GM21717 (cell line): Measurements from ENCODE around the gene RAPGEF3.
A peak's percentile ranks its signal among the peaks of the same experiment; 100 is the strongest.

ENCODE experiments used
- ATAC-seq: cut with Tn5 transposase; IDR thresholded peaks from one replicate; pipeline ENCODE4 v1.9.1; 2021; ENCODE audit warnings: mild to moderate bottlenecking, moderate library complexity; ENCODE audit not compliant: unreplicated experiment

RAPGEF3 gene

DNA sequence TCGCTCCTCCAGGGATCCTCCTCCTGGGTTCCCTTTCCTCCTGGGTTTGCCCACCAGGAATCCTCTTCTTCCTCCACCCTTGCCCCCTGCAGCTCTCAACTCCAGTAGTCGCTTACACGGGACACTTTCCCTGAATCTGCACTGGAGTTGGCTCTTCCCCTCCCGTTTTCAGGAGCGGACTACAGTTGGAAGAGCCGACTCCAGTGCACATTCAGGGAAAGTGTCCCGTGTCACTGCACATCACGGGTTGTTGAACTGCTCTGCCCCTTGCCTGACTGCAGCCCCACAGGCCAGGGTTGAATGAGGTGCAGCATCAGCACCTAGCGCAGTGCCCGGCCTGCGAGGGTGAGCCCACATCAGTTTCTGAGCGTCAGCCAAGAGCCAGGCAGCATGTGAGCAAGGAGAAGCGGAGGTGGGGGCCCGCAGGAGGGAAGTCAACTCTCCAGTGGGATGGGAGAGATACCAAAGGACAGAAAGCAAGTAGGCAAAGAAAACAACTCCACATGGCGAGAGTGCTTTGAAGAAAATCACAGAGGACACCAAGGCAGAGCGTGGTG is 13.1 kb downstream of the RAPGEF3 start:
- ATAC-seq: no peak

DNA sequence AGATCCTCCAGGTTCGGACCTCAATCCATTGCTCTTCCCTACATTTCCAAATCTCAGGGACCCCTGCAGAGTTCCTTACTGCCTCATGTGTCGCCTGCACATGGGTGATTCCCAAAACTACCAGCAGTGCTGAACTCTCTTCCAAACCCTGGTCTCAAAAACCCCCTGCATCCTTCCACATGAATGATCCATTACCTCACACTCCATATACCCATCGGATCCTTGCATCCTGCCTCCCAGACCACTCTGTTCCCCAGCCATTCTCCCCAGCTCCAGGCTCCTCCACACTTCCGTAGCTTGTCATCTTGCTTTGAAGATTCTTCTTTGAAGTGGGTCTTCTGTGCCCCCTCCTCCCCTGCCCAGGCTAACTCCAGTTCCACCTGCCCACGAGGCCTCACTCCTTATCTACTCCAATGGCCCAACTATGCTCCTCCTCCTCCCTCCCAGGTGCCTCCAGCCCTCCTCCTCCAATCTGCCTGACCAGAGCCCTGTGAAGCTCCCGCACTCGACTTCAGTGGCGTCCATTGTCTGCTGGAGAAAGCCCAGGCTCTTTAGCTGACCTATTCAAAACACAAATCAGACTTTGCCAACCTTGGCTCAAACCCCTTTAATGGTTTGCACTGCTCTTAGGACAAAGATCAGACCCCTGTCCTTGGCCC is 13.8 kb downstream of the RAPGEF3 start:
- ATAC-seq: no peak

DNA sequence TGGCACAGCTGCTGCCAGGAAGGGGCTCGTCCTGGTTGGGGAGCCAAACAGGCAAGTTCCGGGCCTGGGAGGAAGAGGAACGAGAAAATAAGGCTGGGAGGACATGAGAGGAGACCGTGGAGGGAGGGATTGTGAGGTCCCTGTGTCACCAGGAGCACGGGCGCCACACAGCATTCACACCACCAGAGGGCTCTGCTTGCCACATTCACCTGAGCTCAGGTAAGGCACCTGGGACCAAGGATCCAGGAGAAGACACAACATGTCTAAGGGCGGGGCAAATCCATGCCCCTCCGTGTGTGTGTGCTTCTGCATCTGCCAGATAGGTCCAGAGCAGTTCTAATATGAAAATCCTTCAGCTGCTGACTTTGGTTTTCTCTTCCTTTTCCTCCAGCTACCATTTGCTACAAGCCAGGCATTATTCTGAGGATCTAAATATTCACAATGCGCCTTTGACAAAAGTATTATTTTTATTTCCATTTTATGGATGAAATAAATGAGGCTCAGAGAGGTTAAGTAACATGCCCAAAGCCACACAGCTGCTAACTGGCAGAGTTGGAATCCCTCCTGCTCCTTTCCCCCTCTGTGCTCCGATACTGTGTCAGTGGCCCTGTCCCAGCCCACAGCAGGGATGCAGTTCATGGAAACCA is 14.6 kb downstream of the RAPGEF3 start:
- ATAC-seq: no peak

DNA sequence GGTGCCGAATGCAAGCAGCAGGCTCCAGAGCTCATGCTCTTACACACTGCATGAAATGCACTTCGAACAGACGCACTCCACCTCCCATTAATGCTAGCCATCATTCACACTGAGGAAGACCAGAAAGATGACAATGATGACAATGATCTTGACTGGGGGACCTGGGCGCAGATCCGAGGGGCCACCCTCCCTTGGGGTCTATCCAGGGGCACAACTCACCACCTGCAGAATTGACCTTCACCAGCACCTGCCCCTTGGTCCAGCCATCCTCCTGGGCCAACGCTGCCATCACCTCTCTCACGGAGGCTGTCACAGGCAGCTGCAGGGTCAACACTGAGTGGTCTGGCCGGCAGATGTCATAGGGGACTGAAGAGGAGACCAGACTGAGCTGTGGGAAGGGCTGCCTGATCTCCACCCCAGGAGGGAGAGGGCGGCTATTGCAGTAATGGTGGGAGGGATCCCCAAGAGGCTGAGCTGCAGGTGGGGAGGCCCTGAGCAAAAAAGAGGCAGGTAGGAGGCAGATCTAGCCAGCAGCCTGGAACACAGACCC is 15.3 kb downstream of the RAPGEF3 start:
- ATAC-seq: no peak

DNA sequence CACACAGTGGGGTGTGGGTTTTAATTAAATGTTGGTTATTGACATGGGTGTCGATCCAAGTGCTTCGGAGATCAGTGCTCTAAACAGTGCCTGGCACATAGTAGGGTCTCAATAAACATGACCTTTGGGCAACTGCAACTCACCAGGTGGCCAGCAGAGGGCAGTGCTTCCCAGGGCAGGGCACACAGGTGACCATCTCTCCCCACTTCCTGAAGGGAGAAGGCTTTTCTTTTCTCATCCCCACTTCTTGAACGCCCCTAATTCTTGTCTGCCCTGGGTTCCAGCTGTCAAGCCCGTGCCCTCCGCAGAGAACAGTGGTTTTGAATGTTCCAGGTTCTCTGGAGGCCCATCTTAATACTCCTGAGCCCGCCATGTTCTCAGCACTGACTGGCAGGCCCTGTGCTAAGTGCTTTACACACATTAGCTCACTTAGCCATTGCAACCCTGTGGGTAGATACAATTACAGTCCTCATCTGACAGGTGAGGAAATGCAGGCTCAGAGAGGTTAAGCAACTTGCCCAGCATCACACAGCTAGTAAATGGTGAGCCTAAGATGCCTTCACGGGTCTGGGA is 16.3 kb downstream of the RAPGEF3 start:
- ATAC-seq: no peak

DNA sequence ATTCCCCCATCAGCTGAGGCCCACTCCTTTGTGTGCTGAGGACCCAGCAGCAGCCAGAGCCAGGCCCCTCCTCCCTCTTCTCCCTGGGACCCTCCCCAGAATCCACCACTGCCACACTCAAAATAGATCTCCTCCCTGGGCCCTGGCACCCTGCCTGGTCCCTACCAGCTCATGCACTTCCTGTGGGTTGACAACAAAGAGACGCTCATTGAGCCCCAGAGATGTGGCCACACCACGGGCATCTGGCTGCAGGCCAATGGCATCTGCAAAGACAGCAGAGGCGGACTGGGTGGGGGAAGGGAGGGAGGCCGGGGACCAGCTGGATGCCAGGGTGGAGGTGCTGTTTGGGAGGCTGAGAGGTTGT is 17.4 kb downstream of the RAPGEF3 start:
- no peak for ATAC-seq

DNA sequence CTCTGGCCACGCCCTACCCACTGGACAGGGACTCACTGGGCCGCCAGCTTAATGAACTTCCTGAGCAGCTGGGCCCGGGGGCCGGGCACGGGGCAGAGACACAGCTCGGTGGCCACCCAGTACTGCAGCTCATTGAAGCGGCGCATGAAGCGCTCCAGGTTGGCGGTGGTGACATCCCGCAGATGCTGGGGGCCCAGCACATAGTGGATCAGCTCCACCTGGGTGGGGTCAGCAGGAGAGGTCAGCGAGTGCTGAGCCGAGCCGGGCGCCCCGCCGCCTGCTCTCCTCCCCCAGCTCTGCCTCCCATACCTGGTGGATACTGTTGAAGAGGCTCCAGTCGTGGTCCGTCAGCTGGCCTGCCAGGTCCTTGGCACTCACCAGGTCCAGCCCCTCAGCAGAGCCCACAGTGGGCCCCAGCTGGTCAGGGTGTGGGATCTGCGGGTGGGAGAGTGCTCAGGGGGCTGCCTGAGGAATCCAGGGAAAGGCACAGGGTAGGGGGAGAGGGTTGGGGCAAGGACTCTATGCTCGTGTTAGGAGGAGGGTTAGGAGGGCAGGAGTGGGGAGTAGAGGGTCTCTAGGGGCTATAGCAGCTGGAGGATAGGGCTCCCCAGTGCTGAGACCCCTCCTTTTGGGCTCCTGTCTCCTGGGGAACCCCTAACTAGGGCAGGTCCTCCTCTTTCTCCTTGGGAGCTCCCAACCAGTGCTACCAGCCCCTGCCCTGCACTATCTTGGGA is 17.9 kb downstream of the RAPGEF3 start:
- ATAC-seq: peak; percentile 36

DNA sequence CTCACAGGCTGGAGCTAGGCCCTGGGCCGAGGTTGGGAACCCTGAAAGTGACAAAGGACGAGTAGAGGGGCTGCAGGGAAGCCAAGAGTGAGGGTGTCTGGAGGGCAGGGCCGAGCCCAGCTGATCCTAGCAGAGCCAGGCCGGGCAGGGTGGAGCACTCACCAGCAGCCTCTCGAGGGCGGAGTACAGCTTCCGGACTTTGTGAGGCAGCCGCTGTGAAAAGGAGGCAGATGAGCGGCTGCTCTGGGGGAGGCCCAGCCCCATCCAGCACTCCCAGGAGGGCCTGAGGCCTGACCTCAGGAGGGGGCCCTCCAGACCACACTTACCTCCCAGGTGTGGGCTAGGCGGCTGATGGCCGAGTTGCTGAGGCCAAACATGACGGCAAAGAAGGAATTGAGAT is 18.7 kb downstream of the RAPGEF3 start:
- peak; percentile 56 for ATAC-seq

DNA sequence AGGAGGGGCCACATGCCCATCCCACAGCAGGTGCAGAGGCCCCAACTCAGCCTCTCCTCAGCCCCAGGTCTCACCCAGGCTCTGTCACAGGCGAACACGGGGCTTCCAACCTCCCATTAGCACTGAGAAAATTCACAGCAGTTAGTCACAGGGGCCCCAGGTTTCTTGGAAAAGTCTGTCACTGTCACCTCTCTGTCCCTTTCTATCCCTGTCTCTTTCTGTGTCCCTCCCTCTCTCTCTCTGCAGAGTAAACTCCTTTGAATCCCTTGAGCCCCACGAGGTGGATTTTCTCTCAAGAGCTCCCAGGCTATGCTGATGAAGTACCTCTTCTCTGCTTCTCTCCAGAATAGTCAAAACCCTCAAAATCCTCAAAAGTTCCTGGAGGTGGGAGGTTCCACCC is 19.4 kb downstream of the RAPGEF3 start:
- ATAC-seq: no peak

DNA sequence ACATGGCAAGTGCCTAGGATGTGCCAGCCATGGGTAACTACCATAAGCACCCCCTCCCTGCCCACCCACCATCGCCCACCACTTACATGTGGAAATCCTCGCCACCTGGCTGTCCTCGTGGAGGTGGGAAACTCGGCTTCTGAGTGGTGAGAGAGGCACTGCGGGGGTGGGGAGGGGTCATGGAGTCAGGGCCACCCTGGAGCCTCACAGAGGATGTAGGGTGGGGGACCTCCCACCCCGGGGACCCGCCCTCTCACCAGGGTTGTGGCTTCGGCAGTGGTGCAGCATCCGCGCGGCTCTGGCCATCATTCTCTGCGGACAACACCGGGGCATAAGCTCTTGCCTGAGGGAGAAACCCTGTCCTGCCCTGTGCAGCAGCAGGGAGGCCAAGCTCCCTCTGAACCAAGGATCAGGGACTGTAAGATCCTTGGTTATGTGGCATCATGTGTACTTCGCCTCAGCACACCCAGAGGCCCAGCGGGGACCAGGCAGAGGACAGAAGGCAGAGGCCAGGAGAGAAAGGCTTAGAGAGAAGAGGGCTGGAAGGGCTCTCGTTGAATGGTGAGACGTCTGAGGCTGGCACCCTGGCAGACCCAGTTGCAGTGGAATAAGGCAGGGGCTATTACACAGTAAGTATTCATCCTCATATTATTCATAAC is 20.6 kb downstream of the RAPGEF3 start:
- no peak for ATAC-seq

DNA sequence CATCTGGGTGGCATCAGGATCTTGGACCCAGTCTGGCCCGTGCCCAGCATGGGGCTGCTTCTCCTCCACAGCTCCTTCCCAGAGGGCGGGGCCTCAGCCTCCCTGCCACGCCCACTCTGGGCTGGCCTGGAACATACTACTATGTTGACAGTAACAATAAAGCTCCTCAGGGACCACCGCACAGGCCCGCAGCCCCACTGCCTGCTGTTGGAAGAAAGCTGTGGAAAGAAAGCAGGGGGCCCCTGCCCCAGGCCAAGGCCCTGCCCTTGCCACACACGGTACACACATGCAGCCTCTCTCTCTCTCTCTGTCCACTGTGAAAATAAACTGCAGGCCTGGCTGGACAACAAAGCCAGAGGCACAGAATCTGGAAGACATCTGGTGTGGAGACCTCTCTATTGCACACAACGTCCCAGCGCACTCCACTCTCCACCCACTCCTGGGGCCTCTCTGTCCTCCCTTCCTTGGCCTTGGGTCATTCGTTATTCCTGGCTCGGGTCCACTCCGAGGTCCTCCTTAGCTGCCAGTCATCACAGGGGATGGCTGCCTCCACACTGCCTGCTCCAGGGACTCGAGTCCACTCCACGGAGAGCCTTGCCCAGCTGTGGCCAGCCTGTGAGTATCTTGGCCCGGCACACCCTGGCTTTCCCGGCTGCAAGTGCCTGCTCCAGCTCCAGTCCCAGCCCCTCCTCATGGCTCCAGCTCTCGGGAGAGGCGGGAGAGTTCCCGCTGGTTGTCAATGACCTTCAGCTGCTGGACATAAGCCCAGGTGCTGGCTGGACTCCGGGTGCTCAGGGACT is 21.6 kb downstream of the RAPGEF3 start:
- no peak for ATAC-seq

DNA sequence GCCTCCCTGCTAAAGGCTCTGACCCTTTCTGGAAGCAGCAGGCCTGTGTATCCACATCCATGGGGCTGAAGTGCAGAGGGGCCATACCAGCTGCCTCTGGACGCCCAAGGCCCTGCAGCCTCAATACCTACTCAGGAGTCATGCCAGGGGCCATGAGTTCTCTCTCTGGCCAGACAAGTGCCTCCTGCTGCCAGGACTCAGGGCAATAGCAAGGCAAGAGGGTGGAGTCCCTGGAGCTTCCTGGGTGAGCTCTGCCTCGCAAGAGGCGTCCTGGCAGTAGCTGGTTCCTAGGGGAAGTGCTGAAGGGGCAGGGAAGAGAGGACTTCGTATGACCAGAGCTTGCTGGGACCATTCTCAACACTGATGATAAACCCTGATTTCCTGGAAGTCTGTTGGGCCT is 22.5 kb downstream of the RAPGEF3 start:
- ATAC-seq: no peak

DNA sequence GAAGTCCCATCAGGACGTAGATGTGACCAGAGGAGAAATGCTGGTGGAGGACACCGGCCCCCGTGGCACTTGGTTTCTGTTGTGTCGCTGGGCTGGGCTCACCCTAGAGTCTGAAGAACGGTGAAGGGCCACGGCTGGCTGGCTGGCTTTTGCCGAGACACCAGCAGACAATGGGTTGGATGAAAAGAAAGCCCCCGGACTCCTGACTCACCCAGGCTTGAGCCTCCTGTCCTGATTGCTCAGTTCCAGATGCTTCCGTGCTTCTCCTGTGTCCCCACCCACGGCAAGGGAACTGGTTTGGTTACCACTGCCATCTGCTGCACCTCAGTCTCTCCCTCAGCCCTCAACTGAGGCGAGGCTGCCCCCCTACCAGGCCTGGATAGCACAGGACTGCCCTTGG is 23.0 kb downstream of the RAPGEF3 start:
- ATAC-seq: no peak

DNA sequence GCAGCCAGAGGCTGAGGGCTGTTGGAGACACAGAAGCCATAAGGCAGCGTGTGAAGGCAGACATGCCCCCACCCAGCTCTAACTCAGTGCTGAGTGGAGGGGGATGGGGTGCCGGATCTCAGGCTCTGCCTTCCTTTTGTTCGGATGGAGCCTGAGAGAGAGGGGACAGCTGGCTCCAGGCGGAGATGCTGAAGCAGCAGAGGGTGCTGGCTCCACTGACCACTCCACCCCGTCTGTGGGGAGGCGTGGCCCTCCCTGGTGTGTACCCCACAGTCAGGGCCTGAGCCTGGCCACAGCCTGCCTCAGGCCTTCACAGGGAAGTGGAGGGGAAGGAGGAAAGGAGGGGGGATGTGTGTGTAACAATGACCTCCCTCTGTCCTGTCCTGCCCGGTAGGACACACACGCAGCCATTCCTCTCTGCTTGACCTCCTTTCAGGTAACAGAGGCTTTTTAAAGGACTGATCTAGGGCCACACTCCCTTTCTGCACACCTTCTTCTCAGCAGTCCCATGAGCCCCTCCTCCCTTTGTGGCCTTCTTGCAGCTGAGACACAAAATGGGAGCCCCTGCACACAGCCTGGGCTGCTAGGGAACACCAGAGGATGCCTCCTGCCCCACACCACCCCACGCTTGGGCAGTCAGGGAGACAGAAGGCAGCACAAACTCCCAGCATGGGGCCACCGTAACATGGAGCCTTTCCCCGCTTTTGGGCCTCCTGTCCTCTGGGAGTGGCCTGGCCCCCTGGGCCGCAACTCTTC is 23.8 kb downstream of the RAPGEF3 start:
- no peak for ATAC-seq

DNA sequence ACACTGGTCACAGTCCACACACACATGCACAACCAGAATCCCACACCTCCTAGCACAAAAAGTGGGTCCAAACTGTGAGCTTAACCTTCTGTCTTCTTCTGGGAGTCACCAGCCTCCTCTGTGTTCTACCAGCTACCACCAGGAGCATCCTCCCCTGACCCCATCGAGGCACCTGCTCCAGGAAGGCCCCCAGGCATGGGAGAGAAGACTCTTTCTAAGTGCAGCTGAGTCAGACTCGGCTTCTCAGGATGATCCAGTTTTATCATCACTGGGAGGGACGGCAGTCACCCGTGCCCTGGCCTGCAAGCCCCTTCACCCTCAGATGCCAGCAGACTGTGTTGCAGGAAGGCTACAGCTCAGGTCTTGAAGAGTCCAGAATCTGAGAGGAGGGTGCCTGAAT is 25.5 kb downstream of the RAPGEF3 start:
- no peak for ATAC-seq

DNA sequence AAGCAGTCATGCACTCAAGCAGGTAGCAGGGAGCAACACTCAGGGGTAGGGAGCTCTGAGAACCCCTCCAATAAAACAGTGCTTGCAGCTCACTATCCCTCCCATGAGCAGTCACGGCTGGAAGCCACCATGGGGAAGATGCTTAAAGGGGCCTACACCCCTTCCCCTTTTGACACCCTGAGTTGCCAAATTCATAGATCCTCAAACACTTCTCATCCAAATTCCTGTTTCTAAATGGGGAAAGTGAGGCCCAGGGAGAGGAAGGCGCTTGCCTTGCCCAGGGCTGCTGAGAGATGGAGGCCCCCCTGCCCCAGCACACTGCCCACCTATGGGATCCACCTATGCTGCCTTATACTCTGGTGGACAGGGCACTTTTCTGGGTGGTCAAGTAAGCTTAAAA is 26.2 kb downstream of the RAPGEF3 start:
- no peak for ATAC-seq

DNA sequence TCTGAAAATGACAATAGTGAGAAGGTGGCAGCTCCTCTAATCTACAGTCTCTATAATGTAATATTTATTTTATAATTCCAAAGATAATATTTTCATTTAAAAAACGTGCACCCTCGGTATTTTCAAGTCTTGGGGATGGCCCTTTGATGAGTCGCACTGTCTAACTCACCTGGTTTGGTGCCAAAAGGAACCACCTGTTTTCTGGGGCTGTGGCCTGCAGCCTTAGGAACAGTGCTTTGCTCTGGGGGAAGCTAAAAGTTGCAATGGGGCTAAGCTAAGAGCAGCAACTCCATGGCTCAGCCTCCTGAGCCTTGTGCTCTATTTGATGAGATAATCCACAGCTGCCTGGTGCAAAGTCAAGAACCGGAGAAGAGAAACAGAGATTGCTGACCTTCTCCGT is 27.0 kb downstream of the RAPGEF3 start:
- ATAC-seq: no peak

DNA sequence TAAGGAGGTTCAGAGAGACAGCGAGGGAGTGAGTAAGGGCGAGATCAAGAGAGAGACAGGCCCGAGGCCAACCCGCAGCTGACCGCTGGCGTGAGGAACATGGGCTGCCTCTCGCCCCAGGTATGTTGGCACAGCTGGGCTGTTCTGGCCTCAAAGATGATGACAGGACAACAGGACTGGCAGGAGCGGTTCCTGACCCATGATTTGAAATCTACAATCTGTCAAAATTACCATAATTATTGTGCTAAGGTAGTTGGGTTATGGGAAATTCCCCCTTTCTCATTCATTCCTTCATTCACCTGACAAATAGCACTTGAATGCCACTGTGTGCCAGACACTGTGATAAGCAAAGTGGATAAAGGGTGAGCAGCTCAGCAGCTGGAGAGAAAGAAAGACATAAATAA is 28.3 kb downstream of the RAPGEF3 start:
- no peak for ATAC-seq

DNA sequence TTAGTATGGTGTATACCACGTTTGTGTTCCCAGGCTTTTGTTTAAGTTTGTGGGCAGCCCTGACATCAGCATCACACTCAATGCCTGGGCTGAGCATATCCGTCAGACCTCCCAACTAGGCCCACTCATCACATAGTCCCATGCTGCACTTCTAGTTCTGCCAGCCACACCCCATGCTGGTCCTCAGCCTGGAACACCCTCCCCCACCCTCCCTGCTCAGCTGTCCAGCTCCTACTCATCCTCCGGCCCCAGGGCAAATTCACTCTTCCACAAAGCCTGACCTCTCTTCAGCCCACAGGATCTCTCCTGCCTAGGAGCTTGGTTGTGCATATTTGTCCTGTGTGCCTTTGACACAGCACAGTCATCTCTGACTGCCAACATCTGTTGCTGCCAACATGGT is 29.4 kb downstream of the RAPGEF3 start:
- ATAC-seq: no peak
